Measurements from ENCODE around the gene PLCD3.

Gene PLCD3

GRCh38 chr17:45137561-45138305, 5.4 kb upstream of the PLCD3 start:
- peaks cover 4% of the 10 kb centered on the region for H3K36me3 Mint-ChIP-seq (ENCODE audit: low read depth)
- no peak for DNase-seq
- H3K4me1 Mint-ChIP-seq, result peaks cover 22% of the 10 kb centered on the region
- no peak overlapping the region for H3K27ac Mint-ChIP-seq
- TF ChIP-seq, protein P1, sequence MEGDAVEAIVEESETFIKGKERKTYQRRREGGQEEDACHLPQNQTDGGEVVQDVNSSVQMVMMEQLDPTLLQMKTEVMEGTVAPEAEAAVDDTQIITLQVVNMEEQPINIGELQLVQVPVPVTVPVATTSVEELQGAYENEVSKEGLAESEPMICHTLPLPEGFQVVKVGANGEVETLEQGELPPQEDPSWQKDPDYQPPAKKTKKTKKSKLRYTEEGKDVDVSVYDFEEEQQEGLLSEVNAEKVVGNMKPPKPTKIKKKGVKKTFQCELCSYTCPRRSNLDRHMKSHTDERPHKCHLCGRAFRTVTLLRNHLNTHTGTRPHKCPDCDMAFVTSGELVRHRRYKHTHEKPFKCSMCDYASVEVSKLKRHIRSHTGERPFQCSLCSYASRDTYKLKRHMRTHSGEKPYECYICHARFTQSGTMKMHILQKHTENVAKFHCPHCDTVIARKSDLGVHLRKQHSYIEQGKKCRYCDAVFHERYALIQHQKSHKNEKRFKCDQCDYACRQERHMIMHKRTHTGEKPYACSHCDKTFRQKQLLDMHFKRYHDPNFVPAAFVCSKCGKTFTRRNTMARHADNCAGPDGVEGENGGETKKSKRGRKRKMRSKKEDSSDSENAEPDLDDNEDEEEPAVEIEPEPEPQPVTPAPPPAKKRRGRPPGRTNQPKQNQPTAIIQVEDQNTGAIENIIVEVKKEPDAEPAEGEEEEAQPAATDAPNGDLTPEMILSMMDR (IDR thresholded peaks at IDR 0.05), result no peak
- H3K27me3 Mint-ChIP-seq (ENCODE audit: low read depth, poor library complexity), result no peaks in the 10 kb centered on the region
- no peak overlapping the region for H3K4me3 Mint-ChIP-seq
- peaks cover 8% of the 10 kb centered on the region for H3K9me3 Mint-ChIP-seq

GRCh38 chr17:45136846-45137560, 4.7 kb upstream of the PLCD3 start:
- DNase-seq, result no peak
- H3K27ac Mint-ChIP-seq, result no peak overlapping the region
- peaks cover 4% of the 10 kb centered on the region for H3K36me3 Mint-ChIP-seq (ENCODE audit: low read depth)
- H3K4me1 Mint-ChIP-seq, result peaks cover 21% of the 10 kb centered on the region
- H3K4me3 Mint-ChIP-seq, result no peak overlapping the region
- H3K9me3 Mint-ChIP-seq, result peaks cover 8% of the 10 kb centered on the region
- H3K27me3 Mint-ChIP-seq (ENCODE audit: low read depth, poor library complexity), result no peaks in the 10 kb centered on the region
- TF ChIP-seq, protein P1 (IDR thresholded peaks at IDR 0.05), result no peak

GRCh38 chr17:45135978-45136791, 3.9 kb upstream of the PLCD3 start:
- H3K36me3 Mint-ChIP-seq (ENCODE audit: low read depth), result peaks cover 4% of the 10 kb centered on the region
- H3K4me1 Mint-ChIP-seq, result peaks cover 23% of the 10 kb centered on the region
- TF ChIP-seq, protein P1 (IDR thresholded peaks at IDR 0.05), result no peak
- H3K27ac Mint-ChIP-seq, result no peak overlapping the region
- no peak for DNase-seq
- peaks cover 4% of the 10 kb centered on the region for H3K27me3 Mint-ChIP-seq (ENCODE audit: low read depth, poor library complexity)
- peak overlapping the region; percentile 71 for H3K4me3 Mint-ChIP-seq
- peaks cover 8% of the 10 kb centered on the region for H3K9me3 Mint-ChIP-seq

GRCh38 chr17:45135192-45135977, 3.1 kb upstream of the PLCD3 start, which contains the start of gene ACBD4:
Gene ACBD4 (plus strand): TSS chr17:45135687. CDS start chr17:45136145, 458 bp downstream.
- Mint-ChIP-seq H3K36me3 (ENCODE audit: low read depth) (no peaks in the 10 kb centered on the region), H3K27ac (no peak within 1 kb of the TSS), H3K27me3 (ENCODE audit: low read depth, poor library complexity) (peaks cover 5% of the 10 kb centered on the region)

More at GRCh38 chr17:45135192-45135977, 3.1 kb upstream of the PLCD3 start, which contains the start of gene ACBD4:
- H3K9me3 Mint-ChIP-seq, result peaks cover 8% of the 10 kb centered on the region
- peaks cover 27% of the 10 kb centered on the region for H3K4me1 Mint-ChIP-seq
- peak; percentile 97 for DNase-seq
- peak within 1 kb of the TSS; percentile 71 for H3K4me3 Mint-ChIP-seq
- TF ChIP-seq, protein P1 (IDR thresholded peaks at IDR 0.05), result peak; percentile 100

Data from nephron progenitor cell (in vitro differentiated cells).